Loucy (cell line): ENCODE data around the gene HDGFL2.

ENCODE experiments used
- EZH2phosphoT487 ChIP-seq: fragments of 200-600 bp; IDR thresholded peaks from 2 replicates; pipeline ENCODE4 v1.6.1; 2018; ENCODE audit warnings: antibody characterized with exemption, mild to moderate bottlenecking, moderate library complexity, borderline replicate concordance
- TF ChIP-seq, protein P1 (sequence below): fragments of 200-600 bp; sonication (generic); conservative IDR thresholded peaks from 2 replicates; pipeline ENCODE4 v1.5.1; 2014; ENCODE audit warnings: mild to moderate bottlenecking, antibody characterized with exemption, low read length

- TF ChIP-seq, protein P1, sequence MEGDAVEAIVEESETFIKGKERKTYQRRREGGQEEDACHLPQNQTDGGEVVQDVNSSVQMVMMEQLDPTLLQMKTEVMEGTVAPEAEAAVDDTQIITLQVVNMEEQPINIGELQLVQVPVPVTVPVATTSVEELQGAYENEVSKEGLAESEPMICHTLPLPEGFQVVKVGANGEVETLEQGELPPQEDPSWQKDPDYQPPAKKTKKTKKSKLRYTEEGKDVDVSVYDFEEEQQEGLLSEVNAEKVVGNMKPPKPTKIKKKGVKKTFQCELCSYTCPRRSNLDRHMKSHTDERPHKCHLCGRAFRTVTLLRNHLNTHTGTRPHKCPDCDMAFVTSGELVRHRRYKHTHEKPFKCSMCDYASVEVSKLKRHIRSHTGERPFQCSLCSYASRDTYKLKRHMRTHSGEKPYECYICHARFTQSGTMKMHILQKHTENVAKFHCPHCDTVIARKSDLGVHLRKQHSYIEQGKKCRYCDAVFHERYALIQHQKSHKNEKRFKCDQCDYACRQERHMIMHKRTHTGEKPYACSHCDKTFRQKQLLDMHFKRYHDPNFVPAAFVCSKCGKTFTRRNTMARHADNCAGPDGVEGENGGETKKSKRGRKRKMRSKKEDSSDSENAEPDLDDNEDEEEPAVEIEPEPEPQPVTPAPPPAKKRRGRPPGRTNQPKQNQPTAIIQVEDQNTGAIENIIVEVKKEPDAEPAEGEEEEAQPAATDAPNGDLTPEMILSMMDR = no peak
- TF ChIP-seq EZH2phosphoT487 = no peak
These were observed 1.1 kb downstream of the HDGFL2 start for GRCh38 chr19:4473011-4473762.
